Thoracic aorta (tissue), 2 donors: Measurements from ENCODE around the gene PDCD1. TPM values are rescaled to one million over a fixed set of nuclear protein-coding genes. Genes with fewer than 3 reads are reported as not detected.
"Not testable (repeated sequence)": the region's sequence is repeated elsewhere in the genome, so short reads cannot be mapped to it uniquely, and the experiment has no call there.

ENCODE experiments used
- ATAC-seq: fragments of 150-250 bp; one replicate; pipeline ENCODE4 v1.8.0; 2017; ENCODE audit warnings: low read depth; ENCODE audit not compliant: insufficient number of reproducible peaks, low FRiP score
- DNase-seq: peaks from one replicate; pipeline ENCODE4 v3.0.0-alpha.2; 2020; ENCODE audit warnings: low spot score
- H3K27ac ChIP-seq, 2 donors: fragments of 200-600 bp; sonication (generic); 1 replicate in 1 of 2; 2 replicates in 1 of 2; pipeline ENCODE4 v1.5.1; 2016; ENCODE audit warnings: mild to moderate bottlenecking in 2 of 2, moderate library complexity in 2 of 2
- H3K27me3 ChIP-seq: fragments of 200-600 bp; sonication (generic); replicated peaks from 2 replicates; pipeline ENCODE4 v1.6.0; 2016; ENCODE audit warnings: mild to moderate bottlenecking; ENCODE audit not compliant: insufficient read depth
- H3K36me3 ChIP-seq: fragments of 200-600 bp; sonication (generic); one replicate; pipeline ENCODE4 v1.5.1; 2016
- H3K4me1 ChIP-seq, 2 donors: fragments of 200-600 bp; sonication (generic); 1 replicate in 1 of 2; 2 replicates in 1 of 2; pipeline versions ENCODE4 v1.5.1 to v1.6.0; 2016; ENCODE audit warnings: low read depth in 2 of 2, mild to moderate bottlenecking in 1 of 2; ENCODE audit not compliant: control insufficient read depth in 1 of 2
- H3K4me3 ChIP-seq: fragments of 200-600 bp; sonication (generic); 2 replicates; pipeline ENCODE4 v1.5.1; 2016; ENCODE audit warnings: mild to moderate bottlenecking
- H3K9me3 ChIP-seq: fragments of 200-600 bp; sonication (generic); 2 replicates; pipeline ENCODE4 v1.5.1; 2016
- total RNA-seq, 2 donors: library from RNA; depleted of rRNA; stranded (reverse); fragments of >200 nt; gene quantifications; one replicate each; pipeline versions ENCODE4 v1.1.0 to v1.2.3, GENCODE V29; 2016
- TF ChIP-seq, protein P1 (sequence below): fragments of 200-600 bp; sonication (generic); IDR thresholded peaks from one replicate; pipeline ENCODE4 v1.5.1; 2019; ENCODE audit warnings: antibody characterized with exemption

The PDCD1 gene
- total RNA-seq, 2 donors from 2014 or later: 0.68 to 0.92 TPM

DNA sequence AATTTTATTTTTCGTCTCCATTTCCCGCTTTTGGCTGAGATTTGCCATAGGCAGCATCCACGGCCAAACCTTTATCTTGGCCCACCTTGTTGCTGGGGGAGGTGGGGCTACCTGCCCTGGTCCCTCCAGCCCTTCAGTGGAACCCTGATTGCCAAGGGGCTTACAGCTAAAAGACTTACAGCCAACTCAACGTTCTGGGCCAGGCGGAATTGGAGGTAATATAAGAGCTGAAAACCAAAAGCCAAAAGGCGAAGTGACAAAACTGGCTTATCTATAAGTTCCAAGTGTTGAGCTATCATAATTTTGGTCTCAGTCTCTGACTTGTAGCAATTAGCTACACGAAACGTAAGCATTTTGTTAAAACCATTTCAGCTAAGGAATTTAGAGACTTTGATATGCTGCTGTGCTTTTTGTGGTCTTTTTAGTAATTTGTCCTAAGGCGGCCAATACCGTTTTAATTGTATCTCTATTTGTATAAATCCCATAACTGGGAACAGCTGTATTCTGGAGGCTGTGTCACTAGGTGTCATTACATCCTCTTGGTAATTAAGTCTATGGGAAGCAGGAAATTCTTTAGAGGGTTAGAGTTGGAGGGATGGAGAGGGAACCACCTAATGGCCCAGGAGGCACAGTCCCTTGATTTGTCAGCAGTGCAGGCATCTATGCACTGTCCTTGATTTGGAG lies 24.0 kb downstream of the PDCD1 start:
- DNase-seq (no peak), ATAC-seq (no peak)
- Histone ChIP-seq H3K27me3 (no peaks in the 10 kb centered on the region), H3K4me3 (no peak overlapping the region), H3K4me1 (peaks cover 3 to 13% of the 10 kb centered on the region in 2 donors), H3K27ac (no peak overlapping the region), H3K9me3 (no peaks in the 10 kb centered on the region), H3K36me3 (no peaks in the 10 kb centered on the region)
- TF ChIP-seq, protein P1, sequence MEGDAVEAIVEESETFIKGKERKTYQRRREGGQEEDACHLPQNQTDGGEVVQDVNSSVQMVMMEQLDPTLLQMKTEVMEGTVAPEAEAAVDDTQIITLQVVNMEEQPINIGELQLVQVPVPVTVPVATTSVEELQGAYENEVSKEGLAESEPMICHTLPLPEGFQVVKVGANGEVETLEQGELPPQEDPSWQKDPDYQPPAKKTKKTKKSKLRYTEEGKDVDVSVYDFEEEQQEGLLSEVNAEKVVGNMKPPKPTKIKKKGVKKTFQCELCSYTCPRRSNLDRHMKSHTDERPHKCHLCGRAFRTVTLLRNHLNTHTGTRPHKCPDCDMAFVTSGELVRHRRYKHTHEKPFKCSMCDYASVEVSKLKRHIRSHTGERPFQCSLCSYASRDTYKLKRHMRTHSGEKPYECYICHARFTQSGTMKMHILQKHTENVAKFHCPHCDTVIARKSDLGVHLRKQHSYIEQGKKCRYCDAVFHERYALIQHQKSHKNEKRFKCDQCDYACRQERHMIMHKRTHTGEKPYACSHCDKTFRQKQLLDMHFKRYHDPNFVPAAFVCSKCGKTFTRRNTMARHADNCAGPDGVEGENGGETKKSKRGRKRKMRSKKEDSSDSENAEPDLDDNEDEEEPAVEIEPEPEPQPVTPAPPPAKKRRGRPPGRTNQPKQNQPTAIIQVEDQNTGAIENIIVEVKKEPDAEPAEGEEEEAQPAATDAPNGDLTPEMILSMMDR: no peak

DNA sequence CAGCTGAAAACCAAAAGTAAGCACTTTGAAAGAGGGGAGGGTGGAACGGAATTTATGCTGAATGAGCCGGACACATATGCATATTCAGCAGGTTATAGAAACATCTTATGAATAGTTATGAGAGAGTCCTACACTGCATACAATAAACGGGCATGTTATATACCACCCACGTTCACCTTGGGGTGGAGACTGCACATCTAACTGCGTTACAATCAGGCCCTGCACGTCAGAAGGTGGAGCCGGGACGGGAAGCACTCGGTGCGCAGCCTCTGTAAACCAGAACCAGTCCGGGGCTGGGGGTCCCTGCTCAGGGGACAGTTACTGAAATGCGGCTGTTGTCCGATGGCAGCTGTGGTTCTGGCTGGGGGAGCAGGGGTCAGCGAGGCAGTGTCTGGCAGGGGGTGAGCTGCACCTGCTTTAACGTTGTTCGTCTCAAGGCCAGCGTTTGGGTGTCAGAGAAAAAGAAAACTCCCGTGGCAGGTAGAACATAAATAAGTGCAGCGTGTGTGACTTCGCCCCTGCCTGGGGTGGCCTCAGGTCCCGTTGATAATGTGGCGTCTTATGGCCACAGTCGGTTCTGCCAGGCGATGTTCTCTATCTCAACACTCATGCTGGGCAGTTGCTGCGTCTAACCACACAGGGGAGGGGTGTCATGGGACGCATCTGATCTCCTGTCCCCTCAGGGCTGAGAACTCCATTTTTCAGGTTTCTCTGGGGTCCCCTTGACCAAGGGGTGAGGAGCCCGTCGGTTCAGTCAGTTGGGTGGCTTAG lies 24.8 kb downstream of the PDCD1 start:
- Histone ChIP-seq H3K4me3 (peak overlapping the region; percentile 3), H3K4me1 (peaks cover 3 to 13% of the 10 kb centered on the region in 2 donors)
- not testable (repeated sequence) for ATAC-seq, H3K9me3 ChIP-seq, H3K27me3 ChIP-seq, H3K36me3 ChIP-seq, H3K27ac ChIP-seq, DNase-seq

DNA sequence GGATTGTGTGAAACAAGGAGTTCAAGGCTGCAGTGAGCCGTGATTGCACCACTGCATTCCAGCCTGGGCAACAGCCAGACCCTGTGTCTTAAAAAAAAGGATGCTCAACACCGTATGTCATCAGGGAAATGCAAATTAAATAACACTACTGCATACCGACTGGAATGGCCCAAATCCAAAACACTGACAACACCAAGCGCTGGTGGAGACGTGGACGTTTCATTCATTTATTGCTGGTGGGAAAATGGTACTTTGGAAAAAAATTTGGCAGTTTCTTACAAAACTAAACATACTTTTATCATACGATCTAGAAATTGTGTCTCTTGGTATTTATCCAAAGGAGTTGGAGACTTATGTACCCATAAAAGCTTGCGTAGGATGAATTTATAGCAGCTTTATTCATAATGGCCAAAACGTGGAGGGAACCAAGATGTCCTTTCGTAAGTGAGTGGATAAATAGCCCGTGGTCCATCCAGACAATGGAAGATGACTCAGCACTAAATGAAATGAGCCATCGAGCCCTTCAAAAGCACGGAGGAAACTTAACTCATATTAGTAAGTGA lies 25.5 kb downstream of the PDCD1 start:
- H3K9me3 ChIP-seq: no peaks in the 10 kb centered on the region
- no peaks in the 10 kb centered on the region for H3K36me3 ChIP-seq
- TF ChIP-seq, protein P1: no peak
- no peak for ATAC-seq
- no peak for DNase-seq
- peaks cover 3 to 13% of the 10 kb centered on the region in 2 donors for H3K4me1 ChIP-seq
- H3K4me3 ChIP-seq: peak overlapping the region; percentile 3
- no peak overlapping the region for H3K27ac ChIP-seq
- no peaks in the 10 kb centered on the region for H3K27me3 ChIP-seq

DNA sequence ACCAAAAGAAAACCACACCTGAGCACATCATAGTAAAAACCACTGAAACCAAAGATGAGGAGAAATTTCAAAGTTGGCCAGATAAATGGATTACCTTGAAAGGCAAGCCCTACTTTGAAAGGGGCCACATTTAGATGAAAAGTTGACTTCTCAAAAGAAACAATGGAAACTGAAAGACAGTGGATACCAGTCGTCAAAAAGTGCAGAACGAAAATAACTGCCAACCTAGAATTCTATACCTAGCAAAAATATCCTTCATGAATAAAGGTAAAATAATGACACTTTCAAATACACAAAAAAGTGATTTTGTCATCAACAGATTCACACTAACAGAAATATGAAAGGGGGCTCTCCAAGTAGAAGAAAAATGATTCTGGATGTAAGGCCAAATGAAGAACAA lies 31.3 kb downstream of the PDCD1 start:
- H3K27me3 ChIP-seq: no peaks in the 10 kb centered on the region
- no peaks in the 10 kb centered on the region for H3K36me3 ChIP-seq
- TF ChIP-seq, protein P1: no peak
- ATAC-seq (no peak), DNase-seq (no peak)
- H3K27ac ChIP-seq: no peak overlapping the region
- peaks cover 8% of the 10 kb centered on the region for H3K9me3 ChIP-seq
- no peak overlapping the region for H3K4me3 ChIP-seq
- no peaks in the 10 kb centered on the region for H3K4me1 ChIP-seq

DNA sequence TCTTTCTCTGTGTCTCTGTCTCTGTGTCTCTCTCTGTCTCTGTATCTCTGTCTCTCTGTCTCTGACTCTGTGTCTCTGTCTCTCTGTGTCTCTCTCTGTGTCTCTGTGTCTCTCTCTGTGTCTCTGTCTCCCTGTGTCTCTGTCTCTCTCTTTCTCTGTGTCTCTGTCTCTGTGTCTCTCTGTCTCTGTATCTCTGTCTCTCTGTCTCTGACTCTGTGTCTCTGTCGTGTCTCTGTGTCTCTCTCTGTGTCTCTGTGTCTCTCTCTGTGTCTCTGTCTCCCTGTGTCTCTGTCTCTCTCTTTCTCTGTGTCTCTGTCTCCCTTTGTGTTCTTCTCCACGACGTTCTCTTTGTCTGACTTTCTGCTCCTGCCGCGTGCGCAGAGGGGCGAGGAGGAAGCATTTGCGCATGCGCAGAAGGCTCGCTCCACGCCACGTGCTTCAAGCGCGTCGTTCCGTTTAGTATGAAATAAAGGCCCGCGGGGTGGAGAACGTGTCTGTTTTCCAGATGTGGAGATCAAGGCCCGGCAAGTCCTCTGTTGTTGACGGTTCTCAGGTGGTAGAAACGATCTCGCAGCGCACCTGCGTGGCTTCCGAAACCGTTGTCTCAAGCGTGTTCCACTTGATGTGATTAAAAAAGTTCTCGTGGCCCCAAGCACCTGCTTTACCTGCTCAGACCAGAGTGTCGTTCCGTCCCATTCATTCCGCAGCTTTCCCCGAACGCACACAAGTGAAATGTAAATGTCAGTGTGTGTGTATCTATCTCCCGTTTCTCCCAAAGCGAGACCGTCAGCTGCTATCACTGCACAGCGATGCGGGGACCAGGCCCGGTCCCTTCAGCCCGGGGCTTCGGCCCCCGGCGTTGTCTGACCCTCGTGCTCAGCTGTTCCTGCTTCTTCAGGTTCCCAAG lies 34.9 kb downstream of the PDCD1 start:
- not testable (repeated sequence) for H3K4me1 ChIP-seq, H3K36me3 ChIP-seq, ATAC-seq, H3K9me3 ChIP-seq, H3K4me3 ChIP-seq, DNase-seq, H3K27ac ChIP-seq, H3K27me3 ChIP-seq
